ENCODE data around the gene CPNE7. TPM values are rescaled to one million over a fixed set of nuclear protein-coding genes. Genes with fewer than 3 reads are reported as not detected.

The CPNE7 gene
- total and polyA plus RNA-seq, 2 donors (not counting 1 experiment from before 2014, with no cell fraction given): 10.2 to 53.0 TPM

DNA sequence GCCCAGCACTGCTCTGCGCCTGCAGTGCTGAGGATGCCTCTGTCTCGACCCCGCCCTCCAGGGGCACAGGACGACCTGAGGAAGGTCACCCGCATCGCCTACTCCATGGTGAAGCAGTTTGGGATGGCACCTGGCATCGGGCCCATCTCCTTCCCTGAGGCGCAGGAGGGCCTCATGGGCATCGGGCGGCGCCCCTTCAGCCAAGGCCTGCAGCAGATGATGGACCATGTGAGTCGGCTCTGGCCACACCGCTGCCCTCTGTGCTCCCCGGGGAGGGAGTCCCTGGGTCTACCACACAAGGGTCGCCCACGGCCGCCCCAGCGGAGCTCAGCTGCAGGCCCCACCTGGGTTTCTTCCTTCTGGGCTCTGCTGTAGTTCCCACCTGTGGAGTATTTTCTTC, 21.8 kb upstream of the CPNE7 start:
- H3K36me3 ChIP-seq (ENCODE audit: control insufficient read depth, insufficient read depth, low read length): peaks cover 31% of the 10 kb centered on the region

DNA sequence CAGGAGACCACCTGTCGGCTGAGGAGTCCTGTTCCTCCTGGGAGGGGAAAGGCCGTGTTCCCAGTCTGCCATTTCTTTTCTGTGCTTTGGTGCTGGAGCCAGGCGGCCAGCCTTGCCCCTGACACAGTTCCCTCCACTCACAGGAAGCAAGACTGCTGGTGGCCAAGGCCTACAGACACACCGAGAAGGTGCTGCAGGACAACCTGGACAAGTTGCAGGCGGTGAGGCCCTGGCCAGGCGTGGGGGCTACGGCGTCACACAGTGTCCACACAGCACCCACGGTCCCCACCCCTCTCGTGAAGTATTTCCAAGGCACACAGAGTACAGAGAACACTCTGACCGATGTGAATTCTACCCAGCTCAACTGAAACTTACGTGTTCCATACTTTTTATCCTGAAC, 21.2 kb upstream of the CPNE7 start:
- DNase-seq (ENCODE audit: low read depth in 2 of 2): no peak
- H3K4me3 ChIP-seq (replicated peaks in 1 of 4; ENCODE audit: control extremely low read depth in 1 of 4, insufficient read depth in 1 of 4, low read depth in 3 of 4, low read length in 4 of 4): no peak overlapping the region
- H3K9ac ChIP-seq (ENCODE audit: insufficient read depth, low read length): no peak overlapping the region
- H4K20me1 ChIP-seq (ENCODE audit: control insufficient read depth, extremely low read depth, insufficient read depth, low read length): no peaks in the 10 kb centered on the region
- TF ChIP-seq, protein P1, sequence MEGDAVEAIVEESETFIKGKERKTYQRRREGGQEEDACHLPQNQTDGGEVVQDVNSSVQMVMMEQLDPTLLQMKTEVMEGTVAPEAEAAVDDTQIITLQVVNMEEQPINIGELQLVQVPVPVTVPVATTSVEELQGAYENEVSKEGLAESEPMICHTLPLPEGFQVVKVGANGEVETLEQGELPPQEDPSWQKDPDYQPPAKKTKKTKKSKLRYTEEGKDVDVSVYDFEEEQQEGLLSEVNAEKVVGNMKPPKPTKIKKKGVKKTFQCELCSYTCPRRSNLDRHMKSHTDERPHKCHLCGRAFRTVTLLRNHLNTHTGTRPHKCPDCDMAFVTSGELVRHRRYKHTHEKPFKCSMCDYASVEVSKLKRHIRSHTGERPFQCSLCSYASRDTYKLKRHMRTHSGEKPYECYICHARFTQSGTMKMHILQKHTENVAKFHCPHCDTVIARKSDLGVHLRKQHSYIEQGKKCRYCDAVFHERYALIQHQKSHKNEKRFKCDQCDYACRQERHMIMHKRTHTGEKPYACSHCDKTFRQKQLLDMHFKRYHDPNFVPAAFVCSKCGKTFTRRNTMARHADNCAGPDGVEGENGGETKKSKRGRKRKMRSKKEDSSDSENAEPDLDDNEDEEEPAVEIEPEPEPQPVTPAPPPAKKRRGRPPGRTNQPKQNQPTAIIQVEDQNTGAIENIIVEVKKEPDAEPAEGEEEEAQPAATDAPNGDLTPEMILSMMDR (conservative IDR thresholded peaks at IDR 0.05 in 1 of 2, IDR thresholded peaks at IDR 0.05 in 1 of 2; ENCODE audit: low read depth in 1 of 2, low read length in 2 of 2): no peak
- TF ChIP-seq EZH2 (IDR thresholded peaks at IDR 0.05; ENCODE audit: low read length, missing control alignments): no peak
- H3K9me3 ChIP-seq (ENCODE audit: control insufficient read depth, insufficient read depth, low read depth, low read length): no peaks in the 10 kb centered on the region
- H3K4me1 ChIP-seq (ENCODE audit: control insufficient read depth, extremely low read depth, insufficient read depth, low read length): peaks cover 3% of the 10 kb centered on the region
- no peaks in the 10 kb centered on the region for H3K79me2 ChIP-seq (ENCODE audit: control insufficient read depth, insufficient read depth, low read length)
- H3K27ac ChIP-seq (ENCODE audit: insufficient read depth, low read length): no peak overlapping the region
- no peak overlapping the region for H2AFZ ChIP-seq (ENCODE audit: low read length)
- no peak overlapping the region for H3K4me2 ChIP-seq (ENCODE audit: extremely low read depth, insufficient read depth, low read length)
- H3K36me3 ChIP-seq (ENCODE audit: control insufficient read depth, insufficient read depth, low read length): peaks cover 31% of the 10 kb centered on the region
- no peaks in the 10 kb centered on the region for H3K27me3 ChIP-seq (ENCODE audit: control insufficient read depth, insufficient read depth, low read length)

More for the DNA sequence above, 21.8 kb upstream of the CPNE7 start:
- no peaks in the 10 kb centered on the region for H3K27me3 ChIP-seq (ENCODE audit: control insufficient read depth, insufficient read depth, low read length)
- no peak overlapping the region for H3K9ac ChIP-seq (ENCODE audit: insufficient read depth, low read length)
- peaks cover under 1% of the 10 kb centered on the region for H3K4me1 ChIP-seq (ENCODE audit: control insufficient read depth, extremely low read depth, insufficient read depth, low read length)
- H2AFZ ChIP-seq (ENCODE audit: low read length): no peak overlapping the region
- no peak overlapping the region for H3K4me2 ChIP-seq (ENCODE audit: extremely low read depth, insufficient read depth, low read length)
- H3K79me2 ChIP-seq (ENCODE audit: control insufficient read depth, insufficient read depth, low read length): no peaks in the 10 kb centered on the region
- TF ChIP-seq, protein P1 (conservative IDR thresholded peaks at IDR 0.05 in 1 of 2, IDR thresholded peaks at IDR 0.05 in 1 of 2; ENCODE audit: low read depth in 1 of 2, low read length in 2 of 2): no peak
- TF ChIP-seq EZH2 (IDR thresholded peaks at IDR 0.05; ENCODE audit: low read length, missing control alignments): no peak
- no peak overlapping the region for H3K27ac ChIP-seq (ENCODE audit: insufficient read depth, low read length)
- no peaks in the 10 kb centered on the region for H3K9me3 ChIP-seq (ENCODE audit: control insufficient read depth, insufficient read depth, low read depth, low read length)
- no peaks in the 10 kb centered on the region for H4K20me1 ChIP-seq (ENCODE audit: control insufficient read depth, extremely low read depth, insufficient read depth, low read length)
- H3K4me3 ChIP-seq (replicated peaks in 1 of 4; ENCODE audit: control extremely low read depth in 1 of 4, insufficient read depth in 1 of 4, low read depth in 3 of 4, low read length in 4 of 4): no peak overlapping the region
- DNase-seq (ENCODE audit: low read depth in 2 of 2): no peak

DNA sequence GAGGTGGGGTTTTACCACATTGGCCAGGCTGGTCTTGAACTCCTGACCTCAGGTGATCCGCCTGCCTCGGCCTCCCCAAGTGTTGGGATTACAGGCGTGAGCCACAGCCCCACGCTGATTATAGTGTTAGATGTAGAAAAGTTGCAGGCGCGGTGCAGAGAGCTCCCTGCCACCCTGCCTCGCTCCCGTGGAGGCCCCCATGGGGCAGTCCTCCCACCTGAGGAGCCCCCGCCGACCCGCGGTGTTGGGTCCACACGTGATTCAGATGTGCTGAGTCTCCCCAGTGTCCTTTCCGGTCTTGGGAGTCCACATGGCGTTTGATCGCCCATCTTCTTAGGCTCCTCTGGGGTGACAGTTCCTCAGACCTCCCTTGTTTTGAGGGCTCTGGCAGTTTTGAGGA, 20.3 kb upstream of the CPNE7 start:
- H3K4me3 ChIP-seq (replicated peaks in 1 of 4; ENCODE audit: control extremely low read depth in 1 of 4, insufficient read depth in 1 of 4, low read depth in 3 of 4, low read length in 4 of 4): no peak overlapping the region
- no peak for TF ChIP-seq EZH2 (IDR thresholded peaks at IDR 0.05; ENCODE audit: low read length, missing control alignments)
- TF ChIP-seq, protein P1 (conservative IDR thresholded peaks at IDR 0.05 in 1 of 2, IDR thresholded peaks at IDR 0.05 in 1 of 2; ENCODE audit: low read depth in 1 of 2, low read length in 2 of 2): no peak
- H3K27ac ChIP-seq (ENCODE audit: insufficient read depth, low read length): no peak overlapping the region
- no peaks in the 10 kb centered on the region for H3K79me2 ChIP-seq (ENCODE audit: control insufficient read depth, insufficient read depth, low read length)
- no peaks in the 10 kb centered on the region for H3K27me3 ChIP-seq (ENCODE audit: control insufficient read depth, insufficient read depth, low read length)
- H3K4me2 ChIP-seq (ENCODE audit: extremely low read depth, insufficient read depth, low read length): no peak overlapping the region
- DNase-seq (ENCODE audit: low read depth in 2 of 2): no peak
- H3K9me3 ChIP-seq (ENCODE audit: control insufficient read depth, insufficient read depth, low read depth, low read length): no peaks in the 10 kb centered on the region
- peaks cover 31% of the 10 kb centered on the region for H3K36me3 ChIP-seq (ENCODE audit: control insufficient read depth, insufficient read depth, low read length)
- no peaks in the 10 kb centered on the region for H4K20me1 ChIP-seq (ENCODE audit: control insufficient read depth, extremely low read depth, insufficient read depth, low read length)
- peaks cover 3% of the 10 kb centered on the region for H3K4me1 ChIP-seq (ENCODE audit: control insufficient read depth, extremely low read depth, insufficient read depth, low read length)
- no peak overlapping the region for H2AFZ ChIP-seq (ENCODE audit: low read length)
- no peak overlapping the region for H3K9ac ChIP-seq (ENCODE audit: insufficient read depth, low read length)
